Osteocyte (in vitro differentiated cells): ENCODE results near the gene SUPT4H1. TPM values are rescaled to one million over a fixed set of nuclear protein-coding genes. Genes with fewer than 3 reads are reported as not detected.

Experiments
- DNase-seq: peaks from one replicate; pipeline ENCODE4 v3.0.0; 2021; ENCODE audit warnings: mixed read lengths; ENCODE audit not compliant: unreplicated experiment; ENCODE audit errors: extremely low spot score
- H3K27ac Mint-ChIP-seq: one replicate; pipeline ENCODE4 v1.8.0; 2021; ENCODE audit warnings: mild to moderate bottlenecking, mixed read lengths; ENCODE audit not compliant: unreplicated experiment
- H3K27me3 Mint-ChIP-seq: one replicate; pipeline ENCODE4 v1.8.0; 2021; ENCODE audit warnings: mixed read lengths; ENCODE audit not compliant: unreplicated experiment
- H3K36me3 Mint-ChIP-seq: one replicate; pipeline ENCODE4 v1.8.0; 2021; ENCODE audit warnings: mixed read lengths; ENCODE audit not compliant: unreplicated experiment
- H3K4me1 Mint-ChIP-seq: one replicate; pipeline ENCODE4 v1.8.0; 2021; ENCODE audit warnings: mixed read lengths; ENCODE audit not compliant: unreplicated experiment
- H3K4me3 Mint-ChIP-seq: one replicate; pipeline ENCODE4 v1.8.0; 2021; ENCODE audit warnings: mild to moderate bottlenecking, moderate library complexity, mixed read lengths; ENCODE audit not compliant: unreplicated experiment
- H3K9me3 Mint-ChIP-seq: one replicate; pipeline ENCODE4 v1.8.0; 2021; ENCODE audit warnings: mixed read lengths; ENCODE audit not compliant: unreplicated experiment
- CTCF ChIP-seq: fragments of 200-600 bp; sonication (generic); IDR thresholded peaks from 2 replicates; pipeline ENCODE4 v1.5.0; 2021; ENCODE audit warnings: antibody characterized with exemption, mild to moderate bottlenecking, moderate library complexity
- total RNA-seq: library from RNA; stranded (reverse); gene quantifications from 2 replicates; pipeline ENCODE4 v1.2.1, GENCODE V29; 2021

SUPT4H1 gene
- total RNA-seq, 1 donor from 2014 or later = 77.0 TPM

GRCh38 chr17:58316260-58316960, 35.6 kb downstream of the SUPT4H1 start:
- no peaks in the 10 kb centered on the region for H3K36me3 Mint-ChIP-seq
- no peaks in the 10 kb centered on the region for H3K4me1 Mint-ChIP-seq
- H3K9me3 Mint-ChIP-seq = no peaks in the 10 kb centered on the region
- no peak overlapping the region for H3K27ac Mint-ChIP-seq
- H3K4me3 Mint-ChIP-seq = no peak overlapping the region
- peak; percentile 75 for DNase-seq
- H3K27me3 Mint-ChIP-seq = peaks cover 11% of the 10 kb centered on the region
- no peak for TF ChIP-seq CTCF

- DNase-seq = peak; percentile 63
- Mint-ChIP-seq H3K36me3 (no peaks in the 10 kb centered on the region), H3K27me3 (peaks cover 11% of the 10 kb centered on the region), H3K27ac (no peak overlapping the region), H3K4me3 (no peak overlapping the region), H3K4me1 (no peaks in the 10 kb centered on the region), H3K9me3 (no peaks in the 10 kb centered on the region)
- TF ChIP-seq CTCF = no peak
Observed at GRCh38 chr17:58315750-58316149, 36.3 kb downstream of the SUPT4H1 start.

- TF ChIP-seq CTCF = no peak
- Mint-ChIP-seq H3K27me3 (peaks cover 11% of the 10 kb centered on the region), H3K36me3 (no peaks in the 10 kb centered on the region), H3K9me3 (no peaks in the 10 kb centered on the region), H3K27ac (no peak overlapping the region), H3K4me3 (no peak overlapping the region), H3K4me1 (no peaks in the 10 kb centered on the region)
- DNase-seq = peak; percentile 66
Observed at GRCh38 chr17:58315281-58315711, 36.7 kb downstream of the SUPT4H1 start.

- DNase-seq = peak; percentile 27
- H3K9me3 Mint-ChIP-seq = no peaks in the 10 kb centered on the region
- H3K4me3 Mint-ChIP-seq = no peak overlapping the region
- peaks cover 11% of the 10 kb centered on the region for H3K27me3 Mint-ChIP-seq
- no peaks in the 10 kb centered on the region for H3K4me1 Mint-ChIP-seq
- H3K36me3 Mint-ChIP-seq = no peaks in the 10 kb centered on the region
- no peak overlapping the region for H3K27ac Mint-ChIP-seq
- no peak for TF ChIP-seq CTCF
Observed at GRCh38 chr17:58314706-58315015, 37.3 kb downstream of the SUPT4H1 start.

- no peak for TF ChIP-seq CTCF
- Mint-ChIP-seq H3K36me3 (no peaks in the 10 kb centered on the region), H3K9me3 (no peaks in the 10 kb centered on the region), H3K4me3 (no peak overlapping the region), H3K27me3 (peaks cover 11% of the 10 kb centered on the region), H3K27ac (no peak overlapping the region), H3K4me1 (no peaks in the 10 kb centered on the region)
- peak; percentile 38 for DNase-seq
Observed at GRCh38 chr17:58313815-58314705, 37.9 kb downstream of the SUPT4H1 start.
